ENCODE results near the gene SIAH1. TPM values are rescaled to one million over a fixed set of nuclear protein-coding genes. Genes with fewer than 3 reads are reported as not detected.

Gene SIAH1
- total RNA-seq, 1 experiment from 2014 or later = 33.2 TPM

GRCh38 chr16:48383877-48384519, 1.2 kb downstream of the SIAH1 start:
- peak overlapping the region; percentile 82 for H3K18ac ChIP-seq (ENCODE audit: insufficient read length, low read depth, low read length)
- no peak overlapping the region for H3T11ph ChIP-seq (ENCODE audit: low read length)
- H3K4ac ChIP-seq (ENCODE audit: low read depth, low read length) = peak overlapping the region; percentile 69; the same call in 1 of the 2 replicates
- no peak overlapping the region for H2AK5ac ChIP-seq (ENCODE audit: insufficient read length, low read length)
- H3K4me2 ChIP-seq (ENCODE audit: insufficient read depth, insufficient read length, low read length) = peak overlapping the region; percentile 99
- H3K79me1 ChIP-seq (ENCODE audit: insufficient read depth, low read depth, low read length, poor library complexity, severe bottlenecking) = no peaks in the 10 kb centered on the region
- no peak overlapping the region for H2AFZ ChIP-seq (ENCODE audit: low read length)
- H2BK120ac ChIP-seq (ENCODE audit: low read depth, low read length, poor library complexity, severe bottlenecking) = no peak overlapping the region
- peak overlapping the region; percentile 62; the same call in 1 of the 2 replicates for H3K14ac ChIP-seq (ENCODE audit: insufficient read depth, low read length)
- no peak overlapping the region for H2BK20ac ChIP-seq (ENCODE audit: low read depth, low read length, poor library complexity, severe bottlenecking)
- H4K91ac ChIP-seq (ENCODE audit: insufficient read length, low read depth, low read length) = no peak overlapping the region
- peak overlapping the region; percentile 90 for H3K9ac ChIP-seq (ENCODE audit: extremely low read depth, insufficient read length, low read length)
- no peaks in the 10 kb centered on the region for H3K27me3 ChIP-seq (ENCODE audit: insufficient read depth, low read length)
- H3K9me3 ChIP-seq (ENCODE audit: control insufficient read depth, low read depth, low read length) = no peaks in the 10 kb centered on the region
- H3K79me2 ChIP-seq (ENCODE audit: insufficient read depth, low read length) = peaks cover 49% of the 10 kb centered on the region
- peaks cover 33 to 51% of the 10 kb centered on the region in 2 experiments for H3K4me1 Mint-ChIP-seq
- no peaks in the 10 kb centered on the region; the same call in 1 of the 2 replicates for H3K27me3 Mint-ChIP-seq (ENCODE audit: low read depth)
- H3K4me1 ChIP-seq (ENCODE audit: insufficient read depth, low read length) = peaks cover 8% of the 10 kb centered on the region; the same call in 1 of the 2 replicates
- no peak overlapping the region for H2BK15ac ChIP-seq (ENCODE audit: low read depth, low read length)
- no peak overlapping the region for H2BK12ac ChIP-seq (ENCODE audit: insufficient read length, low read depth, low read length)
- H3K4me3 Mint-ChIP-seq = peak overlapping the region; percentile 90 to 99
- H3K36me3 Mint-ChIP-seq (ENCODE audit: insufficient read depth in 1 of 3, low read depth in 3 of 3) = peaks cover 0 to 2% (median 0%) of the 10 kb centered on the region in 3 experiments; a peak in 2 of 7 replicates
- DNase-seq = no peak
- no CpG with 5 or more reads among the region's 15 CpGs for WGBS (ENCODE audit: extremely low coverage, insufficient read length, low lambda C conversion rate)
- H3K9me3 Mint-ChIP-seq = 0 out of 5 replicates have a peak, but pooled peaks cover 0 to 3% of the 10 kb centered on the region in 2 experiments
- peak overlapping the region; percentile 12 for H4K5ac ChIP-seq (ENCODE audit: insufficient read length, low read depth, low read length)
- peaks cover 10% of the 10 kb centered on the region for H3K23me2 ChIP-seq (ENCODE audit: insufficient read length, low read depth, low read length, poor library complexity, severe bottlenecking)
- peak overlapping the region; percentile 65 for H3K27ac ChIP-seq (ENCODE audit: insufficient read length, low read depth, low read length)
- TF ChIP-seq CTCF (conservative IDR thresholded peaks at IDR 0.05) = no peak
- H3K23ac ChIP-seq (ENCODE audit: insufficient read length, low read depth, low read length) = no peak overlapping the region
- no peak overlapping the region for H4K8ac ChIP-seq (replicated peaks; ENCODE audit: insufficient read length, low read depth, low read length)
- no peak overlapping the region for H2BK5ac ChIP-seq (ENCODE audit: insufficient read length, low read length)
- peak overlapping the region; percentile 85 to 99 (median 96) for H3K27ac Mint-ChIP-seq
- H4K20me1 ChIP-seq (ENCODE audit: control insufficient read depth, insufficient read depth, insufficient read length) = no peaks in the 10 kb centered on the region
- no peak overlapping the region for H3K56ac ChIP-seq (ENCODE audit: insufficient read length, low read depth, low read length)
